Measurements from ENCODE around the gene PDE11A. TPM values are rescaled to one million over a fixed set of nuclear protein-coding genes. Genes with fewer than 3 reads are reported as not detected.
A peak's percentile ranks its signal among the peaks of the same experiment; 100 is the strongest.

PDE11A gene
- total and polyA plus RNA-seq, 2 of the 8 experiments (the other 6 are each of a cell fraction or from before 2014, with no cell fraction given), result 0.19 to 0.23 TPM

- Histone ChIP-seq H2BK15ac (ENCODE audit: low read length) (no peak overlapping the region), H2BK12ac (ENCODE audit: low read depth, low read length) (no peak overlapping the region), H3K79me2 (ENCODE audit: control insufficient read depth in 1 of 2, insufficient read depth in 2 of 2, low read length in 2 of 2) (no peaks in the 10 kb centered on the region), H3K4me1 (replicated peaks in 1 of 4; ENCODE audit: control insufficient read depth in 3 of 4, insufficient read depth in 4 of 4, low read length in 3 of 4) (no peaks in the 10 kb centered on the region), H3K9ac (replicated peaks in 1 of 4; ENCODE audit: extremely low read depth in 1 of 4, low read depth in 3 of 4, low read length in 3 of 4) (no peak overlapping the region), H3K27ac (ENCODE audit: low read depth, low read length) (no peak overlapping the region), H3K23ac (ENCODE audit: insufficient read length) (no peak overlapping the region), H3K9me3 (ENCODE audit: insufficient read depth in 2 of 2, low read depth in 1 of 2, low read length in 1 of 2) (peaks cover 0 to 8% of the 10 kb centered on the region in 2 experiments; a peak in 2 of 4 replicates), H3K56ac (replicated peaks; ENCODE audit: insufficient read length, low read depth, low read length) (no peak overlapping the region), H2AFZ (ENCODE audit: low read length) (0 out of 2 replicates have a peak overlapping the region, but pooled peaks have one; percentile 6), H3K4me2 (ENCODE audit: insufficient read depth in 1 of 2, low read depth in 2 of 2, low read length in 2 of 2) (no peak overlapping the region), H4K20me1 (replicated peaks in 1 of 2; ENCODE audit: control insufficient read depth in 1 of 2, insufficient read depth in 2 of 2, low read length in 2 of 2) (no peaks in the 10 kb centered on the region), H3K14ac (ENCODE audit: insufficient read length) (no peak overlapping the region), H3K18ac (ENCODE audit: extremely low read depth, low read length) (no peak overlapping the region), H2BK5ac (ENCODE audit: low read depth, low read length) (no peak overlapping the region), H3K27me3 (replicated peaks in 1 of 4; ENCODE audit: control insufficient read depth in 3 of 4, extremely low read depth in 1 of 4, insufficient read depth in 3 of 4, low read length in 3 of 4) (no peaks in the 10 kb centered on the region), H2BK20ac (ENCODE audit: low read length) (no peak overlapping the region), H3K79me1 (ENCODE audit: low read depth, low read length) (no peaks in the 10 kb centered on the region), H3K23me2 (ENCODE audit: low read depth, low read length) (no peaks in the 10 kb centered on the region), H3K4me3 (ENCODE audit: extremely low read depth in 1 of 4, insufficient read depth in 2 of 4, low read depth in 3 of 4, low read length in 4 of 4) (no peak overlapping the region), H2AK5ac (ENCODE audit: low read depth, low read length) (no peak overlapping the region), H3K36me3 (ENCODE audit: control insufficient read depth in 2 of 4, insufficient read depth in 4 of 4, low read length in 3 of 4) (no peaks in the 10 kb centered on the region), H2BK120ac (replicated peaks; ENCODE audit: low read depth, low read length) (no peak overlapping the region), H3K4ac (replicated peaks; ENCODE audit: insufficient read length, low read depth, low read length) (no peak overlapping the region), H4K8ac (ENCODE audit: extremely low read depth, insufficient read depth, low read length) (no peak overlapping the region), H4K5ac (ENCODE audit: insufficient read length, low read depth, low read length) (no peak overlapping the region), H4K91ac (replicated peaks; ENCODE audit: insufficient read length, low read length) (no peak overlapping the region)
- DNase-seq (ENCODE audit: low read depth in 1 of 2, low spot score in 2 of 2) (no peak), FAIRE-seq (no peak)
- 92% methylated on average over 1 of the region's 1 CpG; no CpG with 5 or more reads in 1 of the 2 experiments for WGBS, 2 experiments (ENCODE audit: extremely low coverage in 1 of 2, insufficient coverage in 1 of 2, insufficient read length in 1 of 2, insufficient replicate concordance in 2 of 2, low coverage in 1 of 2, low lambda C conversion rate in 2 of 2, missing lambda C conversion rate in 1 of 2)
- ChIA-PET CTCF (ENCODE audit: partially characterized antibody) (interaction anchor here (0.7 to 2.1 kb wide), 7 partner anchors 10 to 176 kb away, joined by 3 to 7 read pairs (median 3); no protein-coding TSS in a partner anchor), POLR2A (ENCODE audit: partially characterized antibody) (no interaction called here)
- no peak for TF ChIP-seq ATF3 (IDR thresholded peaks at IDR 0.05; ENCODE audit: insufficient read depth, low read depth, low read length)
- no peak for TF ChIP-seq RFX5 (IDR thresholded peaks at IDR 0.05; ENCODE audit: borderline replicate concordance, low read depth, low read length)
- TF ChIP-seq NANOG (IDR thresholded peaks at IDR 0.05; ENCODE audit: insufficient read depth, low read depth, low read length, poor library complexity, severe bottlenecking), result no peak
- no peak for TF ChIP-seq TAF7 (optimal IDR thresholded peaks at IDR 0.05; ENCODE audit: borderline replicate concordance, low read depth, low read length)
- no peak for TF ChIP-seq MAFK (IDR thresholded peaks at IDR 0.05; ENCODE audit: low read depth, low read length)
- TF ChIP-seq TEAD4 (IDR thresholded peaks at IDR 0.05; ENCODE audit: low read depth, low read length), result no peak
- no peak for TF ChIP-seq CTCF (IDR thresholded peaks at IDR 0.05; ENCODE audit: control extremely low read depth in 1 of 3, insufficient read depth in 1 of 3, low read depth in 1 of 3, low read length in 3 of 3)
- TF ChIP-seq SIN3A (conservative IDR thresholded peaks at IDR 0.05 in 1 of 2, IDR thresholded peaks at IDR 0.05 in 1 of 2; ENCODE audit: low read depth in 1 of 2, low read length in 2 of 2), result no peak
These were observed 263.4 kb downstream of the PDE11A start for GRCh38 chr2:177808984-177809809.

All from H1 (cell line).